H9 (cell line): ENCODE data around the gene PPP1R1B. TPM values are rescaled to one million over a fixed set of nuclear protein-coding genes. Genes with fewer than 3 reads are reported as not detected.

Experiments used
- DNase-seq: peaks from one replicate; pipeline ENCODE4 v3.0.0-alpha.2; 2017
- H2AFZ ChIP-seq: one replicate; pipeline ENCODE4 v1.6.1; 2013; ENCODE audit warnings: mild to moderate bottlenecking, low read length, control low read depth, moderate library complexity
- H2AK5ac ChIP-seq: 2 replicates; pipeline ENCODE4 v1.6.1; 2013; ENCODE audit warnings: low read length, control low read depth, mixed read lengths; ENCODE audit not compliant: insufficient read length
- H2BK120ac ChIP-seq: one replicate; pipeline ENCODE4 v1.6.1; 2013; ENCODE audit warnings: low read depth, mild to moderate bottlenecking, low read length, control low read depth, inconsistent platforms; ENCODE audit not compliant: poor library complexity, severe bottlenecking
- H2BK12ac ChIP-seq: 2 replicates; pipeline ENCODE4 v1.6.1; 2013; ENCODE audit warnings: low read length, control low read depth, mixed read lengths, low read depth; ENCODE audit not compliant: insufficient read length
- H2BK15ac ChIP-seq: 2 replicates; pipeline ENCODE4 v1.6.1; 2013; ENCODE audit warnings: low read depth, low read length, control low read depth
- H2BK20ac ChIP-seq: one replicate; pipeline ENCODE4 v1.6.1; 2013; ENCODE audit warnings: low read depth, mild to moderate bottlenecking, low read length, control low read depth, inconsistent platforms; ENCODE audit not compliant: poor library complexity, severe bottlenecking
- H2BK5ac ChIP-seq: 2 replicates; pipeline ENCODE4 v1.6.1; 2013; ENCODE audit warnings: low read length, control low read depth, mixed read lengths; ENCODE audit not compliant: insufficient read length
- H3K14ac ChIP-seq: 2 replicates; pipeline ENCODE4 v1.6.1; 2013; ENCODE audit warnings: low read length, control low read depth; ENCODE audit not compliant: insufficient read depth
- H3K18ac ChIP-seq: 2 replicates; pipeline ENCODE4 v1.6.1; 2013; ENCODE audit warnings: low read depth, mild to moderate bottlenecking, mixed read lengths, low read length, control low read depth; ENCODE audit not compliant: insufficient read length
- H3K23ac ChIP-seq: 2 replicates; pipeline ENCODE4 v1.6.1; 2013; ENCODE audit warnings: low read length, control low read depth, mixed read lengths, low read depth; ENCODE audit not compliant: insufficient read length
- H3K23me2 ChIP-seq: 2 replicates; pipeline ENCODE4 v1.6.1; 2013; ENCODE audit warnings: low read depth, mild to moderate bottlenecking, mixed read lengths, low read length, control low read depth; ENCODE audit not compliant: insufficient read length, poor library complexity, severe bottlenecking
- H3K27ac ChIP-seq: 2 replicates; pipeline ENCODE4 v1.5.1; 2013; ENCODE audit warnings: low read length, control low read depth, mixed read lengths, low read depth; ENCODE audit not compliant: insufficient read length
- H3K27me3 ChIP-seq: 2 replicates; pipeline ENCODE4 v1.6.1; 2013; ENCODE audit warnings: low read length, control low read depth, inconsistent platforms; ENCODE audit not compliant: insufficient read depth
- H3K4ac ChIP-seq: 2 replicates; pipeline ENCODE4 v1.6.1; 2013; ENCODE audit warnings: low read depth, mild to moderate bottlenecking, control low read depth, inconsistent platforms, low read length, moderate library complexity
- H3K4me1 ChIP-seq: 2 replicates; pipeline ENCODE4 v1.6.1; 2013; ENCODE audit warnings: low read length, control low read depth, inconsistent platforms; ENCODE audit not compliant: insufficient read depth
- H3K4me2 ChIP-seq: 2 replicates; pipeline ENCODE4 v1.6.1; 2013; ENCODE audit warnings: low read length, control low read depth, mixed read lengths; ENCODE audit not compliant: insufficient read length, insufficient read depth
- H3K56ac ChIP-seq: 2 replicates; pipeline ENCODE4 v1.6.1; 2013; ENCODE audit warnings: low read depth, mild to moderate bottlenecking, mixed read lengths, low read length, control low read depth; ENCODE audit not compliant: insufficient read length
- H3K79me1 ChIP-seq: 2 replicates; pipeline ENCODE4 v1.6.1; 2013; ENCODE audit warnings: low read depth, mild to moderate bottlenecking, moderate library complexity, low read length, control low read depth, inconsistent platforms; ENCODE audit not compliant: insufficient read depth, poor library complexity, severe bottlenecking
- H3K79me2 ChIP-seq: 2 replicates; pipeline ENCODE4 v1.6.1; 2013; ENCODE audit warnings: low read length, control low read depth, inconsistent platforms; ENCODE audit not compliant: insufficient read depth
- H3K9ac ChIP-seq: 2 replicates; pipeline ENCODE4 v1.6.1; 2013; ENCODE audit warnings: low read length, control low read depth, mixed read lengths; ENCODE audit not compliant: insufficient read length; ENCODE audit errors: extremely low read depth
- H3K9me3 ChIP-seq: one replicate; pipeline ENCODE4 v1.6.1; 2013; ENCODE audit warnings: low read depth, low read length, inconsistent platforms; ENCODE audit not compliant: control insufficient read depth
- H3T11ph ChIP-seq: one replicate; pipeline ENCODE4 v1.6.1; 2013; ENCODE audit warnings: mild to moderate bottlenecking, low read length, control low read depth, inconsistent platforms
- H4K20me1 ChIP-seq: one replicate; pipeline ENCODE4 v1.6.1; 2013; ENCODE audit not compliant: control insufficient read depth, insufficient read length, insufficient read depth
- H4K5ac ChIP-seq: 2 replicates; pipeline ENCODE4 v1.6.1; 2013; ENCODE audit warnings: low read depth, mild to moderate bottlenecking, mixed read lengths, low read length, control low read depth; ENCODE audit not compliant: insufficient read length
- H4K8ac ChIP-seq: replicated peaks from 2 replicates; pipeline ENCODE4 v1.6.1; 2013; ENCODE audit warnings: low read length, control low read depth, mixed read lengths, low read depth; ENCODE audit not compliant: insufficient read length
- H4K91ac ChIP-seq: 2 replicates; pipeline ENCODE4 v1.6.1; 2013; ENCODE audit warnings: low read depth, mild to moderate bottlenecking, moderate library complexity, mixed read lengths, low read length, control low read depth; ENCODE audit not compliant: insufficient read length
- H3K27ac Mint-ChIP-seq, 3 experiments: 2 replicates in 2 of 3; 3 replicates in 1 of 3; pipeline ENCODE4 v1.8.0; 2020 to 2021; ENCODE audit warnings: mixed read lengths in 3 of 3, mild to moderate bottlenecking in 1 of 3, moderate library complexity in 1 of 3
- H3K27me3 Mint-ChIP-seq: 2 replicates; pipeline ENCODE4 v1.8.0; 2021; ENCODE audit warnings: low read depth, mild to moderate bottlenecking, moderate library complexity, mixed read lengths
- H3K36me3 Mint-ChIP-seq, 3 experiments: 2 replicates in 2 of 3; 3 replicates in 1 of 3; pipeline ENCODE4 v1.8.0; 2020 to 2021; ENCODE audit warnings: low read depth in 3 of 3, mixed read lengths in 3 of 3; ENCODE audit not compliant: insufficient read depth in 1 of 3
- H3K4me1 Mint-ChIP-seq, 2 experiments: 2 replicates each; pipeline ENCODE4 v1.8.0; 2020; ENCODE audit warnings: mixed read lengths in 2 of 2
- H3K4me3 Mint-ChIP-seq, 2 experiments: 2 replicates in 1 of 2; 3 replicates in 1 of 2; pipeline ENCODE4 v1.8.0; 2020 to 2021; ENCODE audit warnings: mild to moderate bottlenecking in 2 of 2, mixed read lengths in 2 of 2, moderate library complexity in 1 of 2
- H3K9me3 Mint-ChIP-seq, 2 experiments: 2 replicates in 1 of 2; 3 replicates in 1 of 2; pipeline ENCODE4 v1.8.0; 2020; ENCODE audit warnings: mild to moderate bottlenecking in 2 of 2, mixed read lengths in 2 of 2, moderate library complexity in 1 of 2
- CTCF ChIP-seq: fragments of 200-600 bp; sonication (generic); conservative IDR thresholded peaks from 3 replicates; pipeline ENCODE4 v1.8.0; 2021; ENCODE audit warnings: antibody characterized with exemption, mild to moderate bottlenecking
- WGBS: extraction: QIAGEN DNeasy Blood & Tissue Kit; methylation state at CpG from one replicate; pipeline ENCODE4 v1.1.7; 2013; ENCODE audit warnings: missing lambda C conversion rate, low lambda C conversion rate, mixed read lengths; ENCODE audit not compliant: insufficient read length; ENCODE audit errors: extremely low coverage; 5-methylcytosine and 5-hydroxymethylcytosine counted together
- total RNA-seq: library from RNA; stranded (reverse); gene quantifications from 2 replicates; pipeline ENCODE4 v1.2.1, GENCODE V29; 2021

PPP1R1B gene
- total RNA-seq, 1 experiment from 2014 or later = 15.5 TPM

GRCh38 chr17:39601758-39602532 is 24.8 kb upstream of the PPP1R1B start:
- Histone ChIP-seq H3K9me3 (no peaks in the 10 kb centered on the region), H3K27me3 (peaks cover 93% of the 10 kb centered on the region), H2BK12ac (no peak overlapping the region), H3K14ac (no peak overlapping the region), H3K79me2 (no peaks in the 10 kb centered on the region), H3K4ac (no peak overlapping the region), H3K27ac (no peak overlapping the region), H3K79me1 (no peaks in the 10 kb centered on the region), H3K56ac (no peak overlapping the region), H2BK120ac (no peak overlapping the region), H2BK20ac (no peak overlapping the region), H3K23ac (no peak overlapping the region), H4K91ac (no peak overlapping the region), H3K23me2 (peaks cover 18% of the 10 kb centered on the region), H2AFZ (no peak overlapping the region), H4K20me1 (no peaks in the 10 kb centered on the region), H4K5ac (no peak overlapping the region), H2AK5ac (no peak overlapping the region), H3T11ph (no peak overlapping the region), H3K9ac (no peak overlapping the region), H3K4me1 (no peaks in the 10 kb centered on the region; the same call in 1 of the 2 replicates), H2BK5ac (no peak overlapping the region), H4K8ac (no peak overlapping the region), H2BK15ac (no peak overlapping the region), H3K18ac (no peak overlapping the region), H3K4me2 (peak overlapping the region; percentile 28)
- peak; percentile 55 for DNase-seq
- Mint-ChIP-seq H3K9me3 (peaks cover 2 to 4% of the 10 kb centered on the region in 2 experiments; a peak in 2 of 5 replicates), H3K4me1 (peaks cover 29 to 69% of the 10 kb centered on the region in 2 experiments), H3K36me3 (no peaks in the 10 kb centered on the region; a peak in 1 of 7 replicates), H3K27ac (no peak overlapping the region), H3K4me3 (peak overlapping the region in 1 of 2 experiments; percentile 69; a peak in 2 of 5 replicates), H3K27me3 (peaks cover 98% of the 10 kb centered on the region)
- no peak for TF ChIP-seq CTCF
- WGBS = no CpG with 5 or more reads among the region's 12 CpGs
